Measurements from ENCODE around the gene CES3.
"Not testable (repeated sequence)": the region's sequence is repeated elsewhere in the genome, so short reads cannot be mapped to it uniquely, and the experiment has no call there.

- not testable (repeated sequence) for TF ChIP-seq POLR2A, CTCF (IDR thresholded peaks at IDR 0.05)
These were observed 32.5 kb downstream of the CES3 start for GRCh38 chr16:66993558-66993957.

Measured in vagina (tissue), 2 donors.